NCI-H2107 (cell line): Measurements from ENCODE around the gene CNNM2.
"Not testable (repeated sequence)": the region's sequence is repeated elsewhere in the genome, so short reads cannot be mapped to it uniquely, and the experiment has no call there.

Experiments used
- DNase-seq: peaks from one replicate; lab custom pipeline; 2025; lab: John Stamatoyannopoulos, UW

CNNM2 gene

DNA sequence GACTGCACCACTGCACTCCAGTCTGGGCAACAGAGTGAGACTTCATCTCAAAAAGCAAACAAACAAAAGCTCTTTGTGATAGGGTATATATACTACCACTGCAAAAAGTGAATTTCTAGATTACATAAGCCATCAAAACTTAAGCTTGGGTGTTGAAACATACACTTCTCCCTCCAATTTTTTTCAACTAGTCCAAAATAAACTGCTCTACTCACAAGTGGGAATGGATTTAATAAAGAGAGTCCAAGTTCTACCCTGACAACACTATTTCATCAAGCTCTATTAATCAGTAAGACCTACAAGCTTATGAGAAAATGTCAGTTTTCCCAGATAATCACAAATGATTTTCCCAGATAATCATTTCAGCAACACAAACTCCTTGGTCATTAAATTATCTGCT is 192.3 kb downstream of the CNNM2 start:
- DNase-seq: no peak

GRCh38 chr10:103111031-103111917 is 193.2 kb downstream of the CNNM2 start:
- no peak for DNase-seq

DNA sequence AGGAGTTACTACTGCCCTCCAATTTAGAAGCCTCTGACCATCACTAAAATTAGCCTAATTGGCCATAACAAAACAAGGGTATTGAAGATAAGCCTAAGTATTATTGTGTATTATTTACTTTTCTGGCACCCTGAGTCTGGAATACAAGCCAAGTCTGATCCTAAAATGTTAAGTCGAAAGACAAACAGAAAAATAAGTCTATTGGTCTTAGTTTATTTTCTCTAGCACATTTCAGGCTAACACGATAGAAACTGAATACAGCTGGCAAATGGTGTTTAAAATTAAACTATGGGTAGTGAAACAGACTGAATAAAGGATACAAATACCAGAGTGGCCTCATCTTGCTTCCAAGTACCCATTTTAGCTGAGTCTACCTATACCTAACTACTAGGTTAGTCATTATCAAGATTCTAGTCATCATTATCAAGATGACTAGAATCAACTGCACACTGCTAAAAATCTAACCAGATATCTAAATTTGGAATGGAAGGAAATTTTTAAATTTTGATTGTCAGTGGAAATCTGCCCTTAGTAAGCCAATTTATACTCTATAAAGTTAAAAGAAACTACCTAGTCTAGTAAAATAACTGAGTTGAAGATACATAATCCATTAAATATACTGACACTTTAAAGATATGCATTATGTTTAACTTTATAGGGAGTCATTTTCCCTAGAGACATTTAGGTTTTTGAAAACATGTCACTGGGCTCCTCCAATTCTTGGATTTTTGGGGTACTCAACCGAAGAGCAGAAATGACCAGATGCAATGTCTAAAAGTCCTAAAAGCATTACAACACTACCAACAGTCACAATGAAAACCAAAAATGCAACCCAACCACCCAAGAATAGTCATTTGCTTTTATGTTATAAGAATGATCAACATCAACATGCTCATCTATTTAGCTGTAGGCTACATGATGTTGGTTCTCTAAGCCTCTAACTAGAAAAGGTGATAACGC is 194.1 kb downstream of the CNNM2 start:
- no peak for DNase-seq

DNA sequence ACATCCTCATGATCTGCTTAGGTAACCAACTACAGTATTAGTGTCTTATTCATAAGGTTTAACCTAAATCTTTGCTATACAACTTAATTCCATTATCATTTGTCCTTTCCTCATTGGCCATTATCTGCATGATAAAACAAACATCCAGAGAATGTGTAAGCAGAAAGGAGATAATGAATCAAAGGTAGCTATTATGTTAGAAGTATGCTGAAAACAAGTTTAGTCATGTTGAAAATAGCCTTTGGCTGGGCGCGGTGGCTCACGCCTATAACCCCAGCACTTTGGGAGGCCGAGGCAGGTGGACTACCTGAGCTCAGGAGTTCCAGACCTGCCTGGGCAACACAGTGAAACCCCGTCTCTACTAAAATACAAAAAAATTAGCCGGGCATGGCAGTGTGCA is 196.8 kb downstream of the CNNM2 start:
- no peak for DNase-seq

DNA sequence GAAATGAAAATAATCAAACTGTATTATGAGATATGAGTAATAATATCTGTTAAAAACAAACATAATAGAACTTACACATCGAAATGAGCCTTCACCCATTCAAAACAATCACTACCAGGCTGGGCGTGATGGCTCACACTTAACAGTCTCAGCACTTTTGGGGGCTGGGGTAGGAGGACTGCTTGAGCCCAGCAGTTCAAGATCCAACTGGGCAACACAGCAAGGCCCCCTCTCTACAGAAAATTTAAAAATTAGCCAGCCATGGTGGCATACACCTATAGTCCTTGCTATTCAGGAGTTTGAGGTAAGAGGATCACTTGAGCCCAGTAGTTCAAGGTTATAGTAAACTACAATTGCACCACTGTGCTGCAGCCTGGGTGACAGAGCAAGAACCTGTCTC is 199.2 kb downstream of the CNNM2 start:
- no peak for DNase-seq

- DNase-seq: no peak
These were observed 202.5 kb downstream of the CNNM2 start for GRCh38 chr10:103120546-103120945.

DNA sequence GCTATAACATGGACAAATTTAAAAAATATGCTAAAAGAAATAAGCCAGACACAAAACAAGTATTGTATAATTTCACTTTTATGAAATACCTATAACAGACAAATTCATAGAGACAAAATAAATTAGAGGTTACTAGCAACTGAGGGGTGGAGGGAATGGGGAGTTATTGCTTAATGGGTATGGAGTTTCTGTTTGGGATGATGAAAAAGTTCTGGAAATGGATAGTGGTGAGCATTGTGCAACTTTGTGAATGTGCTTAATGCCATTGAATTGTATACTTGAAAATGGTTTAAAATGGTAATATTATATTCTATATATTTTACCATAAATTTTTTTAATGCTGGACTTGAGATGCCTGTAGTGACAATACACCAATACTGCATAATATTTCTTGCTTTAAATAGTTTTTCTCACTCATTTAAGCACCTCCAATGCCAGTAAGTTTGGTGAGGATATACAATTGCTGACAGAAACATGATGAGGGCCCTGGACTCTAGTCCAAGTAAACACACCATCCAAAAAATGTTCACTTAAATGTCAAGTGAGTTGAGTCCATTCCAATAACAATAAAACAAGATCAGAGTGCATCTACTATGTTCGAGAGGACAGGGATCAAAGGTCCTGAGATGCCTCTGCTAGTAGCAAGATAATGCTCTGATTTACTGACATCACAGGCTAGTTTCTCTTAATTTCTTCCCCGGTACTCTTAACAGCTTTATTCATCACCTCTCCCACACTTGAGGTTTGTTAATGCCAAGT is 203.1 kb downstream of the CNNM2 start:
- DNase-seq: no peak

GRCh38 chr10:103123282-103124024 is 205.4 kb downstream of the CNNM2 start:
- DNase-seq: no peak

- no peak for DNase-seq
These were observed 206.5 kb downstream of the CNNM2 start for GRCh38 chr10:103124420-103125096.

DNA sequence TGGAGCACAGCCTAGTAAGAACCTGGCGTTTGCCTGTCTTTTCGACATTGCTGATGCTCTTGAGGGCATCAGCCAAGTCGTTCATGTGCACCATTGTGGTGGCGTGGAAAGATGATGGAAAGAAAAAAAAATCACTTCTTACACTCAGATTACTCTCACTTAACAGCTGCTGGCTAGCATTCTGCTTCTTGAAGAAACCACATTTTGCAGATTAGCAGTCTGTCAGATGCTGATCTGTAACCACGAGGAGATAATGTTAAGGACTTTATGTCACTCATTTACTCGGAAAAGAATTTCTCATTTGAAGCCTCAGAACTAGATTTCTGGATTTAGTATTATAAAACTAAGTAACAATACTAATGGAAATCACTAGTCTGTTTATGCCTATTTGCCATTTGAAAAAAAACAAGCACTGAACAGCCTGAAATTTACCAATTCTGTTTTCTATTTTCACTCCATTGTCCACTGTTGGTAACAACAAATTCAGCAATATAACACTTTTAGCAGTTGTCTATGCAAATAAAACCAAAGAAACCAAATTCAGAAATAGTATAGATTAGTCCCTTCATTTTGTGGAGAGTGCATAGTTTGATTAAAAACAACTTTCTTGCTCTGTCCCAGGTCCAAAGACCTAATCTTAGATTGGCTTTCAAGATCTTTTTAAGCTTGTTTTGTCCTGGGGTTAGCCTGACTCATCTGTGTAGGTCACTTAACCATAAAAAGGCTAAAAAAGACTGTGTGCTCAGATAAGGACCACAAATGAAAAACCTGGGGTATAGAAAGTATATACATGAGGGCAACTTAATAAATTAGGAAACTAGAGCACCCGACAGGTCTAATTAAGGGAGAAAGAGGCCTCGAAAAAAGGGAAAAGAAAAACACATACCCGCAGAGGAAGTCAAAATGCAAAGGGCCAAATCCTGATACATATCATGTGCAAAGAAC is 207.5 kb downstream of the CNNM2 start:
- no peak for DNase-seq

- no peak for DNase-seq
These were observed 209.1 kb downstream of the CNNM2 start for GRCh38 chr10:103127241-103127640.

DNA sequence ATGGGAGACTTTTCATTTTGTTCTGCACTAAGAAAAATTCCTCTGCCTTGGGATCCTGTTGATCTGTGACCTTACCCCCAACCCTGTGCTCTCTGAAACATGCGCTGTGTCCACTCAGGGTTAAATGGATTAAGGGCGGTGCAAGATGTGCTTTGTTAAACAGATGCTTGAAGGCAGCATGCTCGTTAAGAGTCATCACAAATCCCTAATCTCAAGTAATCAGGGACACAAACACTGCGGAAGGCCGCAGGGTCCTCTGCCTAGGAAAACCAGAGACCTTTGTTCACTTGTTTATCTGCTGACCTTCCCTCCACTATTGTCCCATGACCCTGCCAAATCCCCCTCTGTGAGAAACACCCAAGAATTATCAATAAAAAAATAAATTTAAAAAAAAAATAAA is 212.1 kb downstream of the CNNM2 start:
- not testable (repeated sequence) for DNase-seq

GRCh38 chr10:103130910-103131309 is 212.8 kb downstream of the CNNM2 start:
- no peak for DNase-seq

DNA sequence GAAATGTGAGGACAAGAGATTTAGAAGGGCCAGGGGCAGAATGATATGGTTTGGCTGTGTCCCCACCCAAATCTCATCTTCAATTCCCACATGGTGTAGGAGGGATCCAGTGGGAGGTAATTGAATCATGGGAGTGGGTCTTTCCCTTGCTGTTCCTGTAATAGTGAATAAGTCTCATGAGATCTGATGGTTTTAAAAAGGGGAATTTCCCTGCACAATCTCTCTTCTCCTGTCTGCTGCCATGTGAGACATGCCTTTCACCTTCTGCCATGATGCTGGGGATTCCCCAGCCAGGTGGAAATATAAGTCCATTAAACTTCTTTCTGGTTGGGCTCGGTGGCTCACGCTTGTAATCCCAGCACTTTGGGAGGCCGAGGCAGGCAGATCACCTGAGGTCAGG is 217.1 kb downstream of the CNNM2 start:
- DNase-seq: not testable (repeated sequence)

GRCh38 chr10:103139803-103140202 is 221.7 kb downstream of the CNNM2 start:
- DNase-seq: no peak
